ENCODE results near the gene PHF2.

PHF2 gene

DNA sequence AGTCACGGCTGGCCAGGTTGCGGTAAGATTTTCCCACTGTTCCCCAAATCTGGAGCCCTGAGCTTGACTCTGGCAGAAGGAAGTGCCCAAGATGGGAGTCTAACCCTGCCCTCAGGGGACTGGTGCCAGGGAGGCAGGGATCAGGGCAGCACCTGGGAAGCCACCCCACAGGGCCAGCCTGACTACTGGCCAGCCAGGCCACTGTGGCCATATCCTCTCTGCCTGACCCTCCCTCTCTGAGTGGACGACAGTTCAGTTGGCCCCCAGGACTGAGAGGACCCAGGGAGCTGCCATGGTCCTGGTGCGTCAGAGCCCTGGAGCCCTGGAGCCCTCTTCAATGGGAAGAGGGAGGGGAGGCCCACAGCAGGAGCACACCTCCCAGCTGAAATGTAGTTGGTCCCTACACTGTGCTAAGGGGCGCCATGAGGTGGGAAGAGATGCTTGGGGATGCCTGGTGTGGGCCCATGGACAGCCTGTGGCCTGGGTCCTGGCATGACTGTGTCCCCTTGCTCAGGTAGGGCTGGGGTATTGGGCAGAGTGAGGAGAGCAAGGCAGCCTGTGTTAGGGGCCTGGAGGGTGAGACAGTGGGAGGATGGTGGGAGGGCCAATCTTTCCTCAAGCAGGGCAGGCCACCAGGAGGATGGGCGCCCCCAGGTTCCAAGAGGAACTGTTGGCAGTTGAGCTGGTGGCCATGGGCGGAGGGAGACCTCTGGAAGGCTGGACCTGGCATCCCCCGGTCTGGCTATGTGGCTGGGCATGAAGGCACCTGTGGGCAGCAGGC is 81.1 kb downstream of the PHF2 start:
- Histone ChIP-seq H3K4me3 (replicated peaks; ENCODE audit: insufficient read depth, low read length) (no peak overlapping the region), H3K27me3 (ENCODE audit: insufficient read depth, poor library complexity, severe bottlenecking) (no peaks in the 10 kb centered on the region), H3K27ac (replicated peaks) (no peak overlapping the region)
- DNase-seq (ENCODE audit: low read depth in 1 of 2, low spot score in 1 of 2) = no peak
- TF ChIP-seq GABPA (IDR thresholded peaks at IDR 0.05; ENCODE audit: low read depth) (no peak), POLR2AphosphoS5 (IDR thresholded peaks at IDR 0.05; ENCODE audit: low read depth) (no peak), SPI1 (IDR thresholded peaks at IDR 0.05; ENCODE audit: borderline replicate concordance, low read depth) (no peak)
- TF ChIP-seq, protein P1, sequence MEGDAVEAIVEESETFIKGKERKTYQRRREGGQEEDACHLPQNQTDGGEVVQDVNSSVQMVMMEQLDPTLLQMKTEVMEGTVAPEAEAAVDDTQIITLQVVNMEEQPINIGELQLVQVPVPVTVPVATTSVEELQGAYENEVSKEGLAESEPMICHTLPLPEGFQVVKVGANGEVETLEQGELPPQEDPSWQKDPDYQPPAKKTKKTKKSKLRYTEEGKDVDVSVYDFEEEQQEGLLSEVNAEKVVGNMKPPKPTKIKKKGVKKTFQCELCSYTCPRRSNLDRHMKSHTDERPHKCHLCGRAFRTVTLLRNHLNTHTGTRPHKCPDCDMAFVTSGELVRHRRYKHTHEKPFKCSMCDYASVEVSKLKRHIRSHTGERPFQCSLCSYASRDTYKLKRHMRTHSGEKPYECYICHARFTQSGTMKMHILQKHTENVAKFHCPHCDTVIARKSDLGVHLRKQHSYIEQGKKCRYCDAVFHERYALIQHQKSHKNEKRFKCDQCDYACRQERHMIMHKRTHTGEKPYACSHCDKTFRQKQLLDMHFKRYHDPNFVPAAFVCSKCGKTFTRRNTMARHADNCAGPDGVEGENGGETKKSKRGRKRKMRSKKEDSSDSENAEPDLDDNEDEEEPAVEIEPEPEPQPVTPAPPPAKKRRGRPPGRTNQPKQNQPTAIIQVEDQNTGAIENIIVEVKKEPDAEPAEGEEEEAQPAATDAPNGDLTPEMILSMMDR (IDR thresholded peaks at IDR 0.05; ENCODE audit: insufficient read depth, low read length) = no peak
- TF ChIP-seq, protein P2, sequence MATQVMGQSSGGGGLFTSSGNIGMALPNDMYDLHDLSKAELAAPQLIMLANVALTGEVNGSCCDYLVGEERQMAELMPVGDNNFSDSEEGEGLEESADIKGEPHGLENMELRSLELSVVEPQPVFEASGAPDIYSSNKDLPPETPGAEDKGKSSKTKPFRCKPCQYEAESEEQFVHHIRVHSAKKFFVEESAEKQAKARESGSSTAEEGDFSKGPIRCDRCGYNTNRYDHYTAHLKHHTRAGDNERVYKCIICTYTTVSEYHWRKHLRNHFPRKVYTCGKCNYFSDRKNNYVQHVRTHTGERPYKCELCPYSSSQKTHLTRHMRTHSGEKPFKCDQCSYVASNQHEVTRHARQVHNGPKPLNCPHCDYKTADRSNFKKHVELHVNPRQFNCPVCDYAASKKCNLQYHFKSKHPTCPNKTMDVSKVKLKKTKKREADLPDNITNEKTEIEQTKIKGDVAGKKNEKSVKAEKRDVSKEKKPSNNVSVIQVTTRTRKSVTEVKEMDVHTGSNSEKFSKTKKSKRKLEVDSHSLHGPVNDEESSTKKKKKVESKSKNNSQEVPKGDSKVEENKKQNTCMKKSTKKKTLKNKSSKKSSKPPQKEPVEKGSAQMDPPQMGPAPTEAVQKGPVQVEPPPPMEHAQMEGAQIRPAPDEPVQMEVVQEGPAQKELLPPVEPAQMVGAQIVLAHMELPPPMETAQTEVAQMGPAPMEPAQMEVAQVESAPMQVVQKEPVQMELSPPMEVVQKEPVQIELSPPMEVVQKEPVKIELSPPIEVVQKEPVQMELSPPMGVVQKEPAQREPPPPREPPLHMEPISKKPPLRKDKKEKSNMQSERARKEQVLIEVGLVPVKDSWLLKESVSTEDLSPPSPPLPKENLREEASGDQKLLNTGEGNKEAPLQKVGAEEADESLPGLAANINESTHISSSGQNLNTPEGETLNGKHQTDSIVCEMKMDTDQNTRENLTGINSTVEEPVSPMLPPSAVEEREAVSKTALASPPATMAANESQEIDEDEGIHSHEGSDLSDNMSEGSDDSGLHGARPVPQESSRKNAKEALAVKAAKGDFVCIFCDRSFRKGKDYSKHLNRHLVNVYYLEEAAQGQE (IDR thresholded peaks at IDR 0.05; ENCODE audit: insufficient replicate concordance, low read depth) = no peak

DNA sequence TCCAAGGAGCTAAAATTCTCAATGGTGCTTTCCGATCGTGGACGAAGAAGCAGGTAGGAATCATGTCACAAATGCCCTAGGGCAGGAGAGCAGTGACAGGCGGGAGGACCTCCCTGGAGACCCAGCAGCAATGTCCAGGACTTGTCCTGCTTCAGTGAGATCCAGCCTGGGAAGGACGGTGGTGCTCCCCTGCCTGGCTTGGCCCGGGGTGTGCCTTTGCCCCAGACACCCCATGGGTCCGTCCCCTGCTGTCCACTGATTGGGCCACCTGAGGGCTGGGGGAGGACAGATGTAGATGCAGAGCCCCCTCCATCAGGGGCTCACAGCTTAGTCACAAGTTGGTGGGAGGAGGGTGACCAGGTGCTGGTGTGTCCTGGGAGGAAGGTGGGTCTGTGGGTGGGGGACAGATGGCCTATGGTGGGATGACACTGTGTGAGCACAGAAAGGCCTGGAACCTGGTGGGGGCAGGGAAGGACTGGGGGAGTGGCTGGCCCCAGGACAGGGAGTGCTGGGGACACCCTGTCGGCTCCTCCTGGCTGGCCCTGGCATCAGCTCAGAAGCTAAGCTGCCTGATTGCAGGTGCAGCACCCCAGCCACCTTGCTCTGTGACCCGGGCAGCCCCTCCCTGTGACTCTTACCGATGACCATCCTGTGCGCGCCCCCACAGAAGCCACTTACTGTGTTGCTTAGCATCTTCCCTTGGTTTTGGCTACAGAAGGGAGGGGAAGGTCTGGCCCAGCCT is 82.0 kb downstream of the PHF2 start:
- no peak for DNase-seq (ENCODE audit: low read depth in 1 of 2, low spot score in 1 of 2)
- Histone ChIP-seq H3K4me3 (replicated peaks; ENCODE audit: insufficient read depth, low read length) (no peak overlapping the region), H3K27ac (replicated peaks) (no peak overlapping the region), H3K27me3 (ENCODE audit: insufficient read depth, poor library complexity, severe bottlenecking) (no peaks in the 10 kb centered on the region)
- no peak for TF ChIP-seq GABPA (IDR thresholded peaks at IDR 0.05; ENCODE audit: low read depth)

DNA sequence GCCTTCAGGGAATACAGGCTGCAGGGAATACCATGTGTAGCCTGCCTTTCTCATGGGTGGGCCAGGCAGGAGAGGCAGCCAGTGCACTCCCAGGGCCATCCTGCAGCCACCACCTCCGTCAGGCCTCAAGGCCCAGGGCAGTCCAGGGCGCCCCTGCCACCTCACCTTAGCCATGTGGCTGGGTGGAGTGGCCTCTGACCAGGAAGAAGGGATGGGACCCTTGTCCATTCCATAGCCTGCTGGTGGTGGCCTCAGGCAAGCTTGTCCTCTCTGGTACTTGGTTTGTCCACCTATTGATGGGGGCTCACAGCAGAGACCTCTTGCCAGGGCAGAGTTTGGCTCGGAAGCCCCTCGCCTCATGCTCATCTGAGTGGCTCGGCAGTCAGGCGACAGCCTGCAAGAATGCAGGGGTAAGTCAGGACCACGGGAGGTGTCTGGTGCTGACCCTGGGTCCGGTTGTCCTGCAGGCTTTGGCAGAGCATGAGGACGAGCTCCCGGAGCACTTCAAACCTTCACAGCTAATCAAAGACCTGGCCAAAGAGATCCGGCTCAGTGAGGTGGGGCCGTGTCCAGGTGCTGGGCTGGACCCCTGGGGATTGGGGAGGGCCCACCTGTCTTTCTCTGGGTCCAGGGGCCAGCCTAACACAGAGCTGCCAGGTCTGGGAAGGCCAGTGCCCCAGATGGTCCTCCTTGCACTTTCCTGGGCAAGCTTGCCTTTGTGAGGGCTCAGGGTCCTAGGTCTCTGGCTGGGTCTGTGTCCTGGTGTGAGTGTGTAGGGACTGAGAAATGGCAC is 82.9 kb downstream of the PHF2 start:
- Histone ChIP-seq H3K4me3 (replicated peaks; ENCODE audit: insufficient read depth, low read length) (no peak overlapping the region), H3K27ac (replicated peaks) (no peak overlapping the region), H3K27me3 (ENCODE audit: insufficient read depth, poor library complexity, severe bottlenecking) (no peaks in the 10 kb centered on the region)
- no peak for DNase-seq (ENCODE audit: low read depth in 1 of 2, low spot score in 1 of 2)
- no peak for TF ChIP-seq SPI1 (IDR thresholded peaks at IDR 0.05; ENCODE audit: borderline replicate concordance, low read depth)
- no peak for TF ChIP-seq GABPA (IDR thresholded peaks at IDR 0.05; ENCODE audit: low read depth)
- TF ChIP-seq, protein P1 (IDR thresholded peaks at IDR 0.05; ENCODE audit: insufficient read depth, low read length) = no peak

DNA sequence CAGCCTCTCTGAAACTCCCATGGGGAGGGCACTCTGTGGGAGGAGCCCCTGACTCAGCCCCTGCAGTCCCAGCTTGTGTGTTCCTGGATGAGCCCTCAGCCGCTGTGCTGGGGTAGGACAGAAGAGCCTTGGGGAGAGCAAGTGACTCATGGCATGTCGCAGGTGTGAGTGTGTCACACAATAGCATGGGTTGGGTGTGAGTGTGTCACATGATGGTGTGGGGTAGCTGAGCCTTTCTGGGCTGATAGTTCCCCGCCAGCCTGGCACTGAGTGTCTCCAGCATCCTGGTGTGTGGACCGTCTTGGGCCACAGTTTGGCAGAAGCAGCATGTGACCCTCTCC is 83.4 kb downstream of the PHF2 start:
- Histone ChIP-seq H3K4me3 (replicated peaks; ENCODE audit: insufficient read depth, low read length) (no peak overlapping the region), H3K27me3 (ENCODE audit: insufficient read depth, poor library complexity, severe bottlenecking) (no peaks in the 10 kb centered on the region), H3K27ac (replicated peaks) (no peak overlapping the region)
- TF ChIP-seq, protein P2 (IDR thresholded peaks at IDR 0.05; ENCODE audit: insufficient replicate concordance, low read depth) = no peak
- TF ChIP-seq, protein P1 (IDR thresholded peaks at IDR 0.05; ENCODE audit: insufficient read depth, low read length) = no peak
- TF ChIP-seq POLR2AphosphoS5 (IDR thresholded peaks at IDR 0.05; ENCODE audit: low read depth) (no peak), GABPA (IDR thresholded peaks at IDR 0.05; ENCODE audit: low read depth) (no peak), SPI1 (IDR thresholded peaks at IDR 0.05; ENCODE audit: borderline replicate concordance, low read depth) (no peak)
- DNase-seq (ENCODE audit: low read depth in 1 of 2, low spot score in 1 of 2) = no peak
